Mammary epithelial cell (primary cell): ENCODE data around the gene GATA6.

Experiments used
- CTCF ChIP-seq, 2 donors: IDR thresholded peaks in 1 of 2; conservative IDR thresholded peaks in 1 of 2; 2 replicates each; pipeline ENCODE4 v1.5.1; 2011 to 2012; ENCODE audit warnings: inconsistent platforms in 2 of 2, low read length in 2 of 2, mild to moderate bottlenecking in 2 of 2, control low read depth in 1 of 2, low read depth in 1 of 2; ENCODE audit not compliant: insufficient read depth in 1 of 2; ENCODE audit errors: extremely low read depth in 1 of 2
- EZH2 ChIP-seq: IDR thresholded peaks from 2 replicates; pipeline ENCODE4 v1.6.1; 2012; ENCODE audit warnings: low read length, inconsistent platforms, borderline replicate concordance

DNA sequence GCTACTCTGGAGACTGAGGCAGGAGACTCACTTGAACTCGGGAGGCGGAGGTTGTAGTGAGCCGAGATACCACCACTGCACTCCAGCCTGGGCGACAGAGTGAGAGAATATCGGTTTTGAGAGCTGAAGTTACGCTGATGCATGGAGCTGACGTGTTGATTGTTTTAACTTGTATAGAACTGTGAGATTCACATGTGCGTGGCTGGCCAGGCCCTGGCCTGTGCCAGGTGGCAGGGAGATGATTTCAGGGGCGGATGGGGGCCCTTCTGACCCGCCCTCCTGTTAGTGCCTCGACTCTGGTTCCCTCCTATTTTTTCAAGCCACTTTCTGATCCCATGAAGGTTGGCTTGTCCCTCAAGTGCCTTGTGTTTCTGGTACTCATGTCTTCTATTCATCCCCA is 25.7 kb downstream of the GATA6 start:
- TF ChIP-seq CTCF (conservative IDR thresholded peaks at IDR 0.05 in 1 of 2, IDR thresholded peaks at IDR 0.05 in 1 of 2; ENCODE audit: extremely low read depth in 1 of 2, insufficient read depth in 1 of 2, low read depth in 1 of 2, low read length in 2 of 2) (no peak), EZH2 (no peak)
